DMS114 treated with DMSO at 0.1 percent for 48 hours (cell line): ENCODE data around the gene S100A6.
A peak's percentile ranks its signal among the peaks of the same experiment; 100 is the strongest.
"Not testable (repeated sequence)": the region's sequence is repeated elsewhere in the genome, so short reads cannot be mapped to it uniquely, and the experiment has no call there.

Experiments
- DNase-seq: peaks from one replicate; lab custom pipeline; 2025; ENCODE audit not compliant: unreplicated experiment; lab: John Stamatoyannopoulos, UW

Gene S100A6

DNA sequence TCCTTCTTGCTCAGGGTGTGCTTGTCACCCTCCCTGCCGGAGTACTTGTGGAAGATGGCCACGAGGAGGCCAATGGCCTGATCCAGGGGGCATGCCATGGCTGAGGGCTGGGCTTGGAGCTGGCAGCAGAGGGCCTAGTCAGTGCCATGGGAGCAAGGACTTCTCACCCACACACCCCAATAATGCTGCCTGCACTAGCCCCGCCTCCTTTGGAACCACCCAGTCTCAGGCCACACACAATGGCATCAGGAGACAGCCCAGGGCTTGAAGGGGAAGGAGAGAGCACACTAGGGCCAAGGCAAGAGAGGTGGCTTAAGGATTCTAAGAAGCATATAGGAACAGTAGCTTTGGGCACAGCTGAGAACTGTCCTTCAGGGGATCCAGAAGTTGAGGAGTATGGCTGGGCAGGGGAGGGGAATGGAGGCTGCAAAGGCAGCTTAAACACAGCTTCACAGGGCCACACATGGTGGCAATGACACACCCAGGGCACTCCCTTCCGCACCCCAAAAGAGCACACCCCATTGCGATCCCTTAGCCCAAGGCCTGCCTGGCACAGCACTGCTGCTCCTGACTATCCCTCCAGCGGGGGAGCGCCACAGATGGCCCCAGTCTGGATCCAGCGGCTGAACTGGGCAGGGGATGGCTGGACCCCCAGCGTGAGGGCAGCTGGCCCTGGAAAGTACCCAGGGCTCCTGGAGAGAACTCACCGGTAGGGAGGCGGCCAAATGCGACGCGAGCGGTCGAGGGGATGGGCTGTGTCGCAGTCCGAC is at the start of gene S100A6:
Gene S100A6 (minus strand): TSS at position 750 of the 770 bp plus-strand sequence. CDS start 652 bp downstream, at position 98.
- no peak for DNase-seq

DNA sequence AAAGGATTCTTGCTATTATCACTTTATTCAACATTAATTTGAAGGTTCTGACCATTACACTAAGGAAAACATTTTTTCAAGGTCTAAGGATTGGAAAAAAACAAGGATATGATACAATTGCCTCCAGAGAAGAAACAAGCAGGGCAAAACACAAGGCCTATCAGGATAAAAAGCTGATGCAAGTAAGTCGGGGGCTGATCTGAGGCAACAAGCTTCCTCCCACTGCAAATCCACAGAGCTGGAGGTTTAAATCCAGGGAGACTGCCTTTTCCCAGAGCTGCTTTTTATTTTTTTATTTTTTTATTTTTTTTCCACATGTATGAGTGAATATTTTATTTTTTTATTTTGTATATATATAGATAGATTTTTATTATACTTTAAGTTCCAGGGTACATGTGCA is 49.2 kb upstream of the S100A6 start:
- DNase-seq: no peak

DNA sequence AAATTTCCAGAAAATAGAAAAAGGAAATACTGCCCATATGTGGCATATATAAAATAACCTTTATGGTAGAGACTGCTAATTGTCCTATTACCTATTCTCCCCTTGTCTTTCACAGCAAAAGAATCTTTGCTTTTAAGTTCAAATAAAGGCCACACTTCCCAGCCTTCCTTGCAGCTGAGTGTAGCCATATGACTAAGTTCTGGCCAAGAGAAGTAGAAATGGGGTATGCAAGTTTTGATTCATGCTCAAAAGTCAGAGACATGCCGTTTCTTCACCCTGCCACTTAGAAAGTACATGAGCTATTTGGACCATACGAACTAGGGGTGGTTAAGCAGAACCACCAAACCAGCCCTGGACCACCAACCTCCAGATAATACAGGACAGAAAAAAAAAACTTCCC is 48.2 kb upstream of the S100A6 start:
- DNase-seq: no peak

DNA sequence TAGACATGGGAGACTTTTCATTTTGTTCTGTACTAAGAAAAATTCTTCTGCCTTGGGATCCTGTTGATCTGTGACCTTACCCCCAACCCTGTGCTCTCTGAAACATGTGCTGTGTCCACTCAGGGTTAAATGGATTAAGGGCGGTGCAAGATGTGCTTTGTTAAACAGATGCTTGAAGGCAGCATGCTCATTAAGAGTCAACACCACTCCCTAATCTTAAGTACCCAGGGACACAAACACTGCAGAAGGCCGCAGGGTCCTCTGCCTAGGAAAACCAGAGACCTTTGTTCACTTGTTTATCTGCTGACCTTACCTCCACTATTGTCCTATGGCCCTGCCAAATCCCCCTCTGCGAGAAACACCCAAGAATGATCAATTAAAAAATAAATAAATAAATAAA is 47.7 kb upstream of the S100A6 start:
- not testable (repeated sequence) for DNase-seq

DNA sequence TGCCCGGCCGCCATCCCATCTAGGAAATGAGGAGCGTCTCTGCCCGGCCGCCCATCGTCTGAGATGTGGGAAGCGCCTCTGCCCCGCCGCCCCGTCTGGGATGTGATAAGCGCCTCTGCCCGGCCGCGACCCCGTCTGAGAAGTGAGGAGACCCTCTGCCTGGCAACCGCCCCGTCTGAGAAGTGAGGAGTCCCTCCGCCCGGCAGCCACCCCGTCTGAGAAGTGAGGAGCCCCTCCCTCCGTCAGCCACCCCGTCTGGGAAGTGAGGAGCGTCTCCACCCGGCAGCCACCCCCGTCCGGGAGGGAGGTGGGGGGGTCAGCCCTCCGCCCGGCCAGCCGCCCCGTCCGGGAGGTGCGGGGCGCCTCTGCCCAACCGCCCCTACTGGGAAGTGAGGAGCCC is 47.0 kb upstream of the S100A6 start:
- DNase-seq: not testable (repeated sequence)

DNA sequence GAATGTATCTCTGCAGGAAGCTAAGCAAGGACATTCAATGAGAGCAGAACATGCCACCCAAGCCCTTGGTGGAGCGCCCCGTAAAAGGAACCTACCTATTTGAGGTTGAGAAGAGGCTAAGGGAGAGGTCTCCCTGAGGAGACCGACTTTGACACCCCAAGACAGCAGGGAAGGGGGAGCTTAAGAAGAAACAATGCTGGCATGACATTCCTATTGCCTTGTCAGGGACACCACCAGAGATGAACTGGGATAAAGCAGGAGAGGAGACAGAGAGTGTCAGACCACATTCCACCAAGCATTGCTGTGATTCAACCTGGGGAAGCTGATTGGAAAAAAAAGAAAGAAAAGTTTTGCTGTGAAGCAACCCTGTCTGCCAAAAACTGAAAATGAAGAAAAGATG is 43.1 kb upstream of the S100A6 start:
- DNase-seq: no peak

DNA sequence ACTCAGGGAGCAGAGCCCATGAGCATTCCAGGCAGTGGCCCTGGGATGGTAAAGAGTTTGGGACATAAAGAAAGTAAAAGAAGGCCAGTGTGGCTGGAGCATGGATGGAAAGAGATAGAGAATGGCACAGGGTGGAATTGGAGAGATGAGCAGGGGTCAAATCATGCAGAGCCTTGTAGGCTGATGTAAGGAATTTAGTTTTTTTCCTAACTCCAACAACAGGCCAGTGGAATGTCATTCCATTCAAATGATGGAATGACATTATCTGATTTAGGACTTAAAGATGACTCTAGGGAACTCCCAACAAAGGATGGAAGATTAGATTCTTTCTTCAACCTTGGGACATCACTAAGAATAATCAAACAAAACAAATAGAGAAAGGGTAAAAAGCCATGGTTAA is 42.7 kb upstream of the S100A6 start:
- DNase-seq: no peak

DNA sequence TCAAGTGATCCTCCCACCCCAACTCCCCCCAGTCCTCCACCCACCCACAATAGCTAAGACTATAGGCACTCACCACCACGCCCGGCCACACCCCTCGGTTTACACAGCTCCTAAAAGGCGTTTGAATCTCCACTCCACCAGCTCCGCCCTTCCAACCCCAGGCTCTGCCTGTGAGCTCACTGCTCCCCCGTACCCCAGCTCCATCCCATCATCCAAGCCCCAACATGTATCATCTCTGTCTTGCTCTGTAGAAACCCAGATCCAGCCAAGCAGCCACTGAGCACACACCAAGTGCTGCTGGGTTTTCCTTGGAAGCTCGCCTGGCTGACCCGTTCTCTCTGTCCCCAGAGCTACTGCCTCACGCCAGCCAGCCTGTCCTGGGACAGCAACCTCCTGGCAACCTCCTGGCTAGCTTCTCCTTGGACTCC is 41.8 kb upstream of the S100A6 start:
- no peak for DNase-seq

DNA sequence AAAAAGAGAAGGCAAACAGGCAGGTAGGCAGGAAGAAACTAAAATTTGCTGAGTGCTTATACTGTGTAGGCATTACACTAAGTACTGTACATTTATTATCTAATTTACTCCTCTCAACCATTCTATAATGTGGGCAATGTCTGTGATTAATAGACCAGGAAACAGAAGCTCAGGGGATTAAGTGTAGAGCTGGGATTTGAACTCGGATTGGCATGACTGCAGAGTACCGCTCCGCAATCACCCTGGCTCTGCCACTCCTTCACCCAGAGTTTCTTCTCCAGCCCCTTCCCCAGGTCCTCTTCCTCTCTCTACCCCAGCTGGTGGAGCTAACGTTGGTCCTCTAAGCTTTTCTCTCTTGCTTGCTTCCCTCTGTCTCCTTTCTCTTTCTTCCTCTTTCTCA is 41.3 kb upstream of the S100A6 start:
- DNase-seq: no peak

DNA sequence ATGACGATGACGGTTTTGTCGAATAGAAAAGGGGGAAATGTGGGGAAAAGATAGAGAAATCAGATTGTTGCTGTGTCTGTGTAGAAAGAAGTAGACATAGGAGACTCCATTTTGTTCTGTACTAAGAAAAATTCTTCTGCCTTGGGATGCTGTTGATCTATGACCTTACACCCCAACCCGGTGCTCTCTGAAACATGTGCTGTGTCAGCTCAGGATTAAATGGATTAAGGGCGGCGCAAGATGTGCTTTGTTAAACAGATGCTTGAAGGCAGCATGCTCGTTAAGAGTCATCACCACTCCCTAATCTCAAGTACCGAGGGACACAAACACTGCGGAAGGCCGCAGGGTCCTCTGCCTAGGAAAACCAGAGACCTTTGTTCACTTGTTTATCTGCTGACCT is 39.7 kb upstream of the S100A6 start:
- not testable (repeated sequence) for DNase-seq

DNA sequence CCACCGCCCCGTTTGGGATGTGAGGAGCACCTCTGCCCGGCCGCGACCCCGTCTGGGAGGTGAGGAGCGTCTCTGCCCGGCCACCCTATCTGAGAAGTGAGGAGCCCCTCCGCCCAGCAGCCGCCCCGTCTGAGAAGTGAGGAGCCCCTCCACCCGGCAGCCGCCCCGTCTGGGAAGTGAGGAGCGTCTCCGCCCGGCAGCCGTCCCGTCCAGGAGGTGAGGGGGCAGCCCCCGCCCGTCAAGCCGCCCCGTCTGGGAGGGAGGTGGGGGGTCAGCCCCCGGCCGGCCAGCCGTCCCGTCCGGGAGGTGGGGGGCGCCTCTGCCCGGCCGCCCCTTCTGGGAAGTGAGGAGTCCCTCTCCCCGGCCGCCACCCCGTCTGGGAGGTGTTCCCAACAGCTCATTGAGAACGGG is 39.3 kb upstream of the S100A6 start:
- DNase-seq: not testable (repeated sequence)

DNA sequence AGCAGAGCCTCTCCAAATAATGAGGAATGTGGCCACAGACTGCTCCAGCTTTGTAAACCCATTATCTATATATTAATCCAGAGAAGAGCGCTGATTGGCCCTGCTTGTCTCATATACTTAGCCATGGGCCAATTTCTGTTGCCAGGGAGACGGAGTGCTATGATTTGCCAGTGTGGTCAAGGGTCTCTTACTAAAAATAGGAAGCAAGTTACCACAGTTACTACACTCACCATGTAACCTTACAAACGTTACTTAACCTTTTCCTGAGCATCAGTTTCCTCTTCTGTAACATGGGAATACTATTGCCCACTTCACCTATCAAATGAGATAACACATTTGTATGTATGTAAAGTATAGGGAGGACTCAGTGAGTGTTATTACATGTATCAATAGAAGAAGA is 37.6 kb upstream of the S100A6 start:
- DNase-seq: no peak

DNA sequence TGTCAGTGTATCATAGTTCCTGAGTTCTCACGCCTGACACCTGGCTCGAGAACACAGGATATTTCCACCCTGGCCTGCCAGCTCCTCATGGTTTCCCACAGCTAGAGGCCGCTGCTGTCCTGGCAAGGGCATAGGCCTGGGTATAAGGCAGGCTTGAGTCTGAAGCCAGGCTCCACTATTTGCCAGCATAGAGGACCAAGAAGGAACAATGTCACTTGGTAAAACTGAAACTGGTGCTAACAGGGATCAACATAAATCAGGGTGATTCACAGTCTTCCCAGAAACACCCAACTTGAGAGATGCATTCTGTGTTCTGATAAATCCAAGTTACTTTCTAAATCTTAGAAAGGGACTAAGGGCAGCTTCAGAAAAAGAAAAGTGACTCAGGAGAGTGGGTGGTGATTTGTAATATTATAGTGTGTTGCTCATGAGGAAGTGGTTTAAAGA is 36.8 kb upstream of the S100A6 start:
- DNase-seq: peak; percentile 60

DNA sequence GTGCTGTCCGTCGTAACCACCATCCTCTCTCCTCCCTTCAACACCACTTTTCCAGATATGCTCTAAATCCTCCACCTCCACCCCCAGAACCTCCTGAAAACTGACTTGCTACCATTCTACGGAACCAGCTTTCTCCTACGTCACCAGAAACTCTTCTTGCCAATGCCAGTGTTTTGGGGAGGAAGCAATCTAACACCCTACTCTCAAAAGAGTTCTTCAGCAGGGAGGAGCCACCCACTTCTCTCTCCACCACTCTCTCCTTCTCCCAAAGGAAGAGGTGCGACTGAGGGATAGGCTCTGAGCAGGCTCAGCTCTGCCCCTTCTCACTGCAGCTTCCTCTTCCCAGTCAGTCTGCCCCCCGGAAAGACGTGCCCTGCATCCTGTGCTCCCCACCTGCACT is 35.9 kb upstream of the S100A6 start:
- DNase-seq: no peak

DNA sequence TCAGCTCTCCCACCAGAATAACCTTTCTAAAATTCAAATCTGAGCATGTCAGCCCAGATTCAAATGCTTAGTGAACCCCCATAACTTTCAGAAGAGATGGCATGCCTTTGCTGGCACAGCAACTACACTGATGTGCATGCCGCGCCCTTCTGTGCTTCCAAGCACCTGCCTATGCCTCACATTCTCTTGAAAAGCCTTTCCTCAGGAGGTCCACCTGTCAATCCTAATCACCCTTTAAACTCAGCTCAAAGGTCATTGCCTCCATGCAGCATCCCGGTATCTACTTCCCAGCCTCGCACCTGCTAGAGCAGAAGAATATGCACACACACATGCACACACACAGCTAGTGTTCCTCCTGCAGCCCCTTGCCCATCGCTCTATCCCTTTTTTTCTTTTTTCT is 35.1 kb upstream of the S100A6 start:
- no peak for DNase-seq

DNA sequence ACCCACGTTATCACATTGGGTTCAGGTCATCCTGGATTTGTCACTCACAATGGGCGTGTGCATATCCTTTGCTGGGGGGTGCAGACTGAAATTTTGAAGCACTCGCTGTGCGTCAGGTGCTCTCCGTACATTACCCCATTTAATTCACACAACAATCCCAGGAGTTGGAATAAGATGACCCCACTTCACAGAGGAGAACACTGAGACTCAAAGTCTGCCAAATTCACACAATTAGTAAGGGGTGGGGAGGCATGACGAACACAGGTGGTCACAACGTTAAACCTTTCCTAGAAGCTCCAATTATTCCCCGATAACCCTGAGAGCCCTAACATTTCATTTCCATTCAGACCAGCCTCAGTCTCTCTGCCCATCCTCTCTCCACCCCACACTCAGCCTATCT is 33.7 kb upstream of the S100A6 start:
- DNase-seq: no peak

DNA sequence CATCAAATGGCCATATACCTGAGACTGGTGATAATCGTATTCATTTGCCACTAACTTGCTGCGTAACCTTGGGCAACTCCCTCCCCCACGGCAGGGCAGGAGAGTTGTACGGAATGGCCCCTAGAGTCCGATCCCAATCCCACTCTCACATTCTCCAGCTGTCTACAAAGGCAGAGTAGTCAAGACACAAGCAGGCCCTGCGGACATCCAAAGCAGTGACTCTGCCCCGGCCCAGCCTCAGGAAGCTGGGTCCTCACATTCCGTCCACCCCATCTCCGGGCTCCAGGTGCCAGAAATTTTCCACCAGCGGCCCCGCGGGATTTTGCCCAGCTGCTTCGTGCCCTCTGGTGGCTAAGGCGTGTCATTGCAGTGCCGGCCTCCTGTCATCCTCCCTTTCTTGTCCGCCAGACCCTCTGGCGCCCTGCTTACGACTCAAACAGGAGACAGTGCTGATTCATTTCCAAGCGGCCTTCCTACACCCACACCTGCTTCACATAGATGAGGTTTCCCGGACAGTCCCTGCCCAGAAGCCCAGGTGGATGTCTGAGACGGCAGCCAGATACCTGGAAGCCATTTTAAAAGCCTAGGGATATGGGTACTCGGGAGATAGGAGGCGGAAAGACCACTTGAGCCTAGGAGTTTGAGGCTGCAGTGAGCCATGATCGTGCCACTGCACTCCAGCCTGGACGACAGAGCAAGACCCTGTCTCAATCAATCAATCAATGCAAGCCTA is 32.7 kb upstream of the S100A6 start:
- DNase-seq: peak; percentile 91

DNA sequence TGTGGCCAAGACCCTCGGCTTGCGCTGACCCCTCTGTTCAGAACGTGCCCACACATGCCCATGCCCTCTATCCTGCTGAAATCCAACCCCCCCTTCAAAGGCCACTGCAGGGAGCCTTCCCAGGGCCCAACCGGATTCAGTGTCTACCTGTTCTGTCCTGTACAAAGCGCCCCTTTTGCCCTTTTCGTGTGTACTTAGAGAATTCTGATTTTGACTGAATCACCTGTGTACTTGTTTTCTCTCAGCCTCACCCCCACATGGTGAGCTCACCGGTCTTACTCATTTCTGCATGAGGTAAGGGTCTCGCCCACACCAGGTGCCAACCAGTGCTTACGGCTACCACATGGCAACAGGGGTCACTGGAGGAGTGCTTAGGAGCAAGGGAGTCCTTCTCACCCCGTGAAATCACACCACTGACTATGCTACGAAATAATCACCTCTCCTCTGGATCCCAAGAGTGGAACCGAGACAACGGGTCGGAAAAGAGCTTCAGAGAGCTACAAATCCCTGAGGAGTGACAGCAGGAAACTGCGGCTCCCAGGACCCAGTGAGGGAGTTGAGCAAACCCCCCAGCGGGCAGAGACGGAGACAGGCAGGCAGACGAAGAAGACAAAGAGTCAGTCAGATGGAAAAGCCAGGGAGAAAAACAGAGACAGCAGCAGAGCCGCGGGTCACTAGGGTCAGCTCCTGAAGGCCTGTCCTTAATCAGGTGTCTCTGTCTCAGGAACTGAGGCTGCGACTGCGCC is 32.0 kb upstream of the S100A6 start:
- DNase-seq: no peak

DNA sequence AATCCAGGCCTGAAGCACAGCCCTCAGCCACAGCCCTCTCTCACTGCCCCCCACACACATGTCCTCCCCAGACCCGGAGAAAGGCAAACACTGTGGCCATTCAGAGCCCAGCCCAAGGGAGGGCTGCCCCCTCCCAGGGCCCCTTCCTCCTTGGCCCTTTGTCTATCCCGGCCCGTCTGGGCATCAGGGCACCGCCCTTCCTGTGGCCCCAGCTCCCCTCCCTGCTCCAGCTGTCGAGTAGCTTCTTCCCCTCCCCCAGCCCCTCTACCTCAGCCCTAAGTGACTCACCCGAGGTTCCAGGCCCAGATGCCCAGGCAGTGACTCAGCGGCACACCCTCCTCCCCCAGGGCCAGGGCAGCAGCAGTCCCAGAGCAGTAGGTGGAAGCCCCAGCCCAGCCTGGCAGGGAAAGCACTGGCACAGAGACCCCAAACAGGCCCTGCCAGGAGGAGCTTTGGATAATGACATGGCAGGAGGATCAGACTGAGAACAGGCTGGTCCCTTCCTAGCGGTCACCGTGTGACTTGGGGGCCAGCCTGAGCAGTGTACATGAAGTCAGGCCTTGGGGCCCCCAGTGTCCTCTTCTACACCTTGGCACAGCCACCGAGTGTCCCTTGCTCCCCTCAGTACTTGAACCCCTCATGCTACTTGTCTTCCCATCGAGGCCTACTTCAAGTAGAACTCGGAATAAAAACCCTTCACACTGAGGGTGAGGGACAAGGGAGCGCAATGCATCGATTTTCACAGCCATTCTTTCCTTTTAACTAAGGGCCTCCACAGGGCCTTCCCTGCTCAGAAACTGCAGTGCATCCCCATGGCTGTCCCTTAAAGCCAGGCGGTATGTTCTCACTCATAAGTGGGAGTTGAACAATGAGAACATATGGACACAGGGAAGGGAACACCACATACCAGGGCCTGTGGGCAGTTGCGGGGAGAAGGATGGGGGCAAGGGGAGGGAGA is 30.9 kb upstream of the S100A6 start:
- no peak for DNase-seq

DNA sequence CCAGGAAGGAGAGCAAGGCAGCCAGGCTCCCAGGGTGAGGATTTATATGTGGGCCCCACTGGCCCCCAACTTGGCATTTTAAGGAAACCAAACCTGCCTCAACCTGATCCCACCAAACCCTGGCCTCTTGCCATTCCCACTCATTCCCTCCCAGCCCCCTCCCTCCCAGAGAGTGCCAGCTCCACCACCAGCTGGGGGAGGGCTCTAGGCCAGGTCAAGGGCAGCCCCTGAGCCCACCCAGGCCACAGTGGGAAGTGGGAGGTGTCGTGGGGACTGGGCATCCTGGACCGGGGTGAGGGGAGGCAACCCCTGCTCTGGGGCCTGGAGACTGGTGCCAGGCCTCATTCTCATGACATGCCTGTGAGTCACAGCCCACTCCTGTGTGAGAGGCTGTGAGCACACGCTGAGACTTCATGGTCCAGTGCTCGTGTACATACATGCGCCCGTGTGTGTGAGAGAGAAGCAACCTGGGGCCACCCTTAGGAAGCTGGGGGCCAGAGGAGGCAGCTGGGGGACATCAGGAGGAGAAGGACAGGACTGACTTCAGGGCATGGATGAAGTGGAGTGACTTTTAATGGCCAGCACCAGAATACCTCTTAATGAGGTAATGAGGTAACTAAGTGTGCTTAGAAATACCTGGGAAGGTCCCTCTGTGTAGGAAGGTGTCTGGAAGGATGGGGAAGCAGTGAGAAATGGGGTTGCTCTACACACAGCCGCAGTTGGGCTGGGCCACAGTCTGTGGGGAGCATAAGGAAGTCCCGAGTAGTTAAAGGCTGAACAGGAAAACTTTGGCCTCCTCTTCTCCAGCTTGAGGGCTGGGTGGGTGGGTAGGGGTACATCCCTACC is 30.0 kb upstream of the S100A6 start, which contains the start of gene S100A2:
Gene S100A2 (minus strand): TSS at position 316 of the 846 bp plus-strand sequence. CDS start 1,967 bp downstream, outside the sequence.
- no peak for DNase-seq
